Caco-2 (cell line): Measurements from ENCODE around the gene C3. TPM values are rescaled to one million over a fixed set of nuclear protein-coding genes. Genes with fewer than 3 reads are reported as not detected.

Experiments used
- BruUV-seq: library from RNA; stranded (reverse); fragments of 400-500 nt; replicated peaks from 2 replicates; lab custom pipeline; 2021; lab: Mats Ljungman, UMichigan
- CTCF ChIA-PET: fragments of 300-600 bp; sonication (Branson Sonifier 250); formaldehyde crosslinking; loops from one replicate; lab custom pipeline; 2022; ENCODE audit warnings: antibody characterized with exemption; lab: Charles Lee
- POLR2A ChIA-PET: fragments of 300-600 bp; sonication (Branson Sonifier 250); formaldehyde crosslinking; loops from one replicate; lab custom pipeline; 2022; ENCODE audit warnings: antibody characterized with exemption; lab: Charles Lee
- DNase-seq, 2 experiments: peaks; one replicate each; pipeline versions ENCODE4 v3.0.0 to v3.0.0-alpha.2; 2020 to 2022
- H3K27me3 ChIP-seq: replicated peaks from 2 replicates; pipeline ENCODE4 v1.6.0; 2011; ENCODE audit warnings: low read length; ENCODE audit not compliant: control insufficient read depth, insufficient read depth
- H3K36me3 ChIP-seq: 2 replicates; pipeline ENCODE4 v1.5.1; 2011; ENCODE audit warnings: low read length; ENCODE audit not compliant: control insufficient read depth, insufficient read depth
- H3K4me1 ChIP-seq: fragments of 250-450 bp; sonication (Bioruptor Pico); 2 replicates; pipeline ENCODE4 v1.5.1; 2020; ENCODE audit warnings: mild to moderate bottlenecking
- H3K4me3 ChIP-seq: 2 replicates; pipeline ENCODE4 v1.5.1; 2011; ENCODE audit warnings: low read depth, mild to moderate bottlenecking, control low read depth, low read length
- H3K9me3 ChIP-seq: fragments of 250-450 bp; sonication (Bioruptor Pico); 2 replicates; pipeline ENCODE4 v1.5.1; 2020; ENCODE audit warnings: mild to moderate bottlenecking, moderate library complexity
- H3K27ac Mint-ChIP-seq: one replicate; pipeline ENCODE4 v1.8.0; 2022; ENCODE audit warnings: mixed read lengths; ENCODE audit not compliant: unreplicated experiment
- H3K27me3 Mint-ChIP-seq: one replicate; pipeline ENCODE4 v1.8.0; 2022; ENCODE audit warnings: mixed read lengths; ENCODE audit not compliant: insufficient read depth, unreplicated experiment
- H3K36me3 Mint-ChIP-seq: one replicate; pipeline ENCODE4 v1.8.0; 2022; ENCODE audit warnings: mild to moderate bottlenecking, mixed read lengths; ENCODE audit not compliant: insufficient read depth, unreplicated experiment
- H3K4me1 Mint-ChIP-seq: one replicate; pipeline ENCODE4 v1.8.0; 2022; ENCODE audit warnings: low read depth, mixed read lengths; ENCODE audit not compliant: unreplicated experiment
- H3K4me3 Mint-ChIP-seq: one replicate; pipeline ENCODE4 v1.8.0; 2022; ENCODE audit warnings: mild to moderate bottlenecking, moderate library complexity, mixed read lengths; ENCODE audit not compliant: unreplicated experiment
- H3K9me3 Mint-ChIP-seq: one replicate; pipeline ENCODE4 v1.8.0; 2022; ENCODE audit warnings: mixed read lengths; ENCODE audit not compliant: unreplicated experiment
- intact Hi-C: fragments of 100-400 bp; cut with micrococcal nuclease; formaldehyde crosslinking; loops from one replicate; pipeline ENCODE4 v1.10.0; 2022; ENCODE audit not compliant: unreplicated experiment
- microRNA-seq: library from miRNA; unstranded; fragments of <30 nt; microRNA quantifications from one replicate; pipeline ENCODE4 v1.2.0, GENCODE V29; 2022
- total RNA-seq: library from RNA; stranded (reverse); gene quantifications from 2 replicates; pipeline ENCODE4 v1.2.3, GENCODE V29; 2022
- TF ChIP-seq, protein P1 (sequence below), 2 experiments: fragments of 200-600 bp in 1 of 2; IDR thresholded peaks; 1 replicate in 1 of 2; 2 replicates in 1 of 2; pipeline versions ENCODE4 v1.5.1 to v1.8.0; 2011 to 2022; ENCODE audit warnings: antibody characterized with exemption in 1 of 2, control low read depth in 1 of 2, inconsistent platforms in 1 of 2, low read depth in 1 of 2, low read length in 1 of 2, mild to moderate bottlenecking in 1 of 2, moderate library complexity in 1 of 2; ENCODE audit not compliant: insufficient read depth in 1 of 2, severe bottlenecking in 1 of 2, unreplicated experiment in 1 of 2

The C3 gene
- total RNA-seq, 1 experiment from 2014 or later: 21.7 TPM

- peaks cover 6% of the 10 kb centered on the region for H3K4me1 Mint-ChIP-seq
- Histone ChIP-seq H3K36me3 (no peaks in the 10 kb centered on the region), H3K4me3 (no peak overlapping the region), H3K4me1 (no peaks in the 10 kb centered on the region), H3K27me3 (no peaks in the 10 kb centered on the region), H3K9me3 (no peaks in the 10 kb centered on the region; the same call in 1 of the 2 replicates)
- no peak overlapping the region for H3K27ac Mint-ChIP-seq
- DNase-seq: peak; percentile 68 to 80
- ChIA-PET POLR2A (no interaction called here), CTCF (interaction anchor here (0.6 to 1.8 kb wide), 3 partner anchors 113 to 231 kb away, joined by 3 to 7 read pairs (median 4); no protein-coding TSS in a partner anchor)
- peaks cover 8% of the 10 kb centered on the region for H3K9me3 Mint-ChIP-seq
- H3K27me3 Mint-ChIP-seq: no peaks in the 10 kb centered on the region
- intact Hi-C loops: loop anchor here (1.0 kb wide), 1 partner anchor 104 kb away; no protein-coding TSS in a partner anchor
- no TSS peak for BruUV-seq
- TF ChIP-seq, protein P1, sequence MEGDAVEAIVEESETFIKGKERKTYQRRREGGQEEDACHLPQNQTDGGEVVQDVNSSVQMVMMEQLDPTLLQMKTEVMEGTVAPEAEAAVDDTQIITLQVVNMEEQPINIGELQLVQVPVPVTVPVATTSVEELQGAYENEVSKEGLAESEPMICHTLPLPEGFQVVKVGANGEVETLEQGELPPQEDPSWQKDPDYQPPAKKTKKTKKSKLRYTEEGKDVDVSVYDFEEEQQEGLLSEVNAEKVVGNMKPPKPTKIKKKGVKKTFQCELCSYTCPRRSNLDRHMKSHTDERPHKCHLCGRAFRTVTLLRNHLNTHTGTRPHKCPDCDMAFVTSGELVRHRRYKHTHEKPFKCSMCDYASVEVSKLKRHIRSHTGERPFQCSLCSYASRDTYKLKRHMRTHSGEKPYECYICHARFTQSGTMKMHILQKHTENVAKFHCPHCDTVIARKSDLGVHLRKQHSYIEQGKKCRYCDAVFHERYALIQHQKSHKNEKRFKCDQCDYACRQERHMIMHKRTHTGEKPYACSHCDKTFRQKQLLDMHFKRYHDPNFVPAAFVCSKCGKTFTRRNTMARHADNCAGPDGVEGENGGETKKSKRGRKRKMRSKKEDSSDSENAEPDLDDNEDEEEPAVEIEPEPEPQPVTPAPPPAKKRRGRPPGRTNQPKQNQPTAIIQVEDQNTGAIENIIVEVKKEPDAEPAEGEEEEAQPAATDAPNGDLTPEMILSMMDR (IDR thresholded peaks at IDR 0.05; ENCODE audit: insufficient read depth in 1 of 2, low read depth in 1 of 2, low read length in 1 of 2, severe bottlenecking in 1 of 2, unreplicated experiment in 1 of 2): peak; percentile 76 to 84
- H3K4me3 Mint-ChIP-seq: no peak overlapping the region
- no peaks in the 10 kb centered on the region for H3K36me3 Mint-ChIP-seq
Observed at GRCh38 chr19:6632002-6632621, 88.3 kb downstream of the C3 start.

Small RNA genes within 50 kb of the gene (microRNA-seq; reads per million reads assigned to microRNA genes)
- gene MIR6791: not detected

Other genes with a start within 250 kb of the C3 start
- gene DENND1C, start 238.9 kb downstream of the C3 start, total RNA-seq: 3.5 and 4.4 TPM in 2 replicates
- 3.8 and 6.0 TPM in 2 replicates for gene TUBB4A, start 218.3 kb downstream of the C3 start, total RNA-seq
- gene TNFSF9, start 189.6 kb downstream of the C3 start, total RNA-seq: 0.77 and 1.3 TPM in 2 replicates
- not detected in 2 replicates for gene CD70, start 129.5 kb downstream of the C3 start, total RNA-seq
- gene TNFSF14, start 50.5 kb downstream of the C3 start, total RNA-seq: not detected in 2 replicates
- gene GPR108, start 16.9 kb upstream of the C3 start, total RNA-seq: 48.9 and 53.6 TPM in 2 replicates
- 106 and 107 TPM in 2 replicates for gene TRIP10, start 19.0 kb upstream of the C3 start, total RNA-seq
- gene SH2D3A, start 46.8 kb upstream of the C3 start, total RNA-seq: 20.5 and 24.5 TPM in 2 replicates
- not detected in 2 replicates for gene VAV1, start 52.1 kb upstream of the C3 start, total RNA-seq
- gene ADGRE1, start 166.9 kb upstream of the C3 start, total RNA-seq: not detected in 2 replicates